CD4-positive, CD25-positive, alpha-beta regulatory T cell (primary cell): ENCODE results near the gene SEZ6. TPM values are rescaled to one million over a fixed set of nuclear protein-coding genes. Genes with fewer than 3 reads are reported as not detected.

Experiments
- ATAC-seq, 2 donors: fragments of 150-1000 bp; cut with Tn5 transposase; one replicate each; pipeline ENCODE4 v1.10.0; 2021; ENCODE audit warnings: low read depth in 2 of 2, moderate number of reproducible peaks in 2 of 2, moderate library complexity in 1 of 2
- DNase-seq, 3 donors: peaks; one replicate each; pipeline versions ENCODE4 v3.0.0 to v3.0.0-alpha.2; 2012 to 2022; ENCODE audit warnings: mixed read lengths in 1 of 3
- H3K27ac ChIP-seq: one replicate; pipeline ENCODE4 v1.7.0; 2013; ENCODE audit warnings: mild to moderate bottlenecking, low read length; ENCODE audit not compliant: insufficient read depth, poor library complexity, severe bottlenecking
- H3K27me3 ChIP-seq: one replicate; pipeline ENCODE4 v1.7.0; 2013; ENCODE audit warnings: low read length; ENCODE audit not compliant: control insufficient read depth, insufficient read depth
- H3K36me3 ChIP-seq: one replicate; pipeline ENCODE4 v1.7.0; 2013; ENCODE audit warnings: mild to moderate bottlenecking, low read length, moderate library complexity; ENCODE audit not compliant: control insufficient read depth, insufficient read depth
- H3K4me1 ChIP-seq: 2 replicates; pipeline ENCODE4 v1.7.0; 2013; ENCODE audit warnings: mild to moderate bottlenecking, low read length; ENCODE audit not compliant: insufficient read depth, control insufficient read depth, poor library complexity, severe bottlenecking
- H3K4me3 ChIP-seq: one replicate; pipeline ENCODE4 v1.7.0; 2013; ENCODE audit warnings: low read depth, mild to moderate bottlenecking, low read length, moderate library complexity
- H3K9me3 ChIP-seq, 2 experiments: 1 replicate in 1 of 2; 2 replicates in 1 of 2; pipeline ENCODE4 v1.7.0; 2013; ENCODE audit warnings: low read length in 2 of 2, mild to moderate bottlenecking in 1 of 2, moderate library complexity in 1 of 2; ENCODE audit not compliant: control insufficient read depth in 2 of 2
- H3K27ac Mint-ChIP-seq, 3 donors: one replicate each; pipeline ENCODE4 v1.8.0; 2020 to 2022; ENCODE audit warnings: mild to moderate bottlenecking in 3 of 3, mixed read lengths in 3 of 3, moderate library complexity in 2 of 3
- H3K27me3 Mint-ChIP-seq: one replicate; pipeline ENCODE4 v1.8.0; 2022; ENCODE audit warnings: mild to moderate bottlenecking, mixed read lengths
- H3K36me3 Mint-ChIP-seq: one replicate; pipeline ENCODE4 v1.8.0; 2020; ENCODE audit warnings: mixed read lengths
- H3K4me1 Mint-ChIP-seq, 4 donors: one replicate each; pipeline ENCODE4 v1.8.0; 2020 to 2022; ENCODE audit warnings: mixed read lengths in 4 of 4, mild to moderate bottlenecking in 1 of 4
- H3K4me3 Mint-ChIP-seq, 4 donors: one replicate each; pipeline ENCODE4 v1.8.0; 2020 to 2022; ENCODE audit warnings: mild to moderate bottlenecking in 4 of 4, mixed read lengths in 4 of 4, moderate library complexity in 3 of 4
- H3K9me3 Mint-ChIP-seq, 7 donors: one replicate each; pipeline ENCODE4 v1.8.0; 2020 to 2022; ENCODE audit warnings: mixed read lengths in 7 of 7, mild to moderate bottlenecking in 3 of 7, moderate library complexity in 2 of 7
- polyA plus RNA-seq, 4 donors: library from polyadenylated mRNA; unstranded; fragments of 300-500 nt; fragmentation: Illumina TruSeq; gene quantifications; one replicate each; pipeline ENCODE4 v1.2.3, GENCODE V29; 2021
- total RNA-seq: library from RNA; stranded (reverse); gene quantifications from one replicate; pipeline ENCODE4 v1.2.3, GENCODE V29; 2022

Gene SEZ6
- total and polyA plus RNA-seq, 5 donors from 2014 or later = 0.57 to 1.2 (median 0.76) TPM; not detected in 2

- H3K4me1 Mint-ChIP-seq = peaks cover 0 to 3% (median 0%) of the 10 kb centered on the region in 4 donors
- no peaks in the 10 kb centered on the region for H3K36me3 Mint-ChIP-seq
- no peaks in the 10 kb centered on the region for H3K27me3 ChIP-seq
- no peak overlapping the region for H3K4me3 Mint-ChIP-seq
- H3K27ac ChIP-seq = no peak overlapping the region
- no peak for ATAC-seq
- no peaks in the 10 kb centered on the region for H3K36me3 ChIP-seq
- DNase-seq = no peak
- no peak overlapping the region for H3K4me3 ChIP-seq
- no peaks in the 10 kb centered on the region for H3K27me3 Mint-ChIP-seq
- H3K27ac Mint-ChIP-seq = peak overlapping the region in 1 of 3 donors; percentile 14
- H3K9me3 ChIP-seq = no peaks in the 10 kb centered on the region
- H3K9me3 Mint-ChIP-seq = no peaks in the 10 kb centered on the region
- no peaks in the 10 kb centered on the region for H3K4me1 ChIP-seq
These were observed 30.2 kb downstream of the SEZ6 start for GRCh38 chr17:28975646-28976045.

GRCh38 chr17:28975031-28975430, 30.8 kb downstream of the SEZ6 start:
- no peaks in the 10 kb centered on the region for H3K9me3 Mint-ChIP-seq
- H3K27ac Mint-ChIP-seq = no peak overlapping the region
- H3K27me3 Mint-ChIP-seq = no peaks in the 10 kb centered on the region
- peaks cover 0 to 3% (median 0%) of the 10 kb centered on the region in 4 donors for H3K4me1 Mint-ChIP-seq
- Histone ChIP-seq H3K9me3 (no peaks in the 10 kb centered on the region), H3K4me3 (no peak overlapping the region), H3K4me1 (no peaks in the 10 kb centered on the region), H3K27me3 (no peaks in the 10 kb centered on the region), H3K36me3 (no peaks in the 10 kb centered on the region), H3K27ac (no peak overlapping the region)
- no peak overlapping the region for H3K4me3 Mint-ChIP-seq
- DNase-seq (no peak), ATAC-seq (no peak)
- H3K36me3 Mint-ChIP-seq = no peaks in the 10 kb centered on the region

- no peaks in the 10 kb centered on the region for H3K9me3 ChIP-seq
These were observed 31.4 kb downstream of the SEZ6 start for GRCh38 chr17:28974451-28974850.

GRCh38 chr17:28973425-28973824, 32.4 kb downstream of the SEZ6 start:
- Mint-ChIP-seq H3K4me3 (no peak overlapping the region), H3K27ac (no peak overlapping the region)
- ATAC-seq = no peak

More at GRCh38 chr17:28974451-28974850, 31.4 kb downstream of the SEZ6 start:
- Histone ChIP-seq H3K4me1 (no peaks in the 10 kb centered on the region), H3K27ac (no peak overlapping the region), H3K4me3 (no peak overlapping the region), H3K27me3 (no peaks in the 10 kb centered on the region), H3K36me3 (no peaks in the 10 kb centered on the region)
- DNase-seq = no peak
- H3K27me3 Mint-ChIP-seq = no peaks in the 10 kb centered on the region
- H3K36me3 Mint-ChIP-seq = no peaks in the 10 kb centered on the region
- ATAC-seq = no peak
- no peak overlapping the region for H3K4me3 Mint-ChIP-seq
- H3K4me1 Mint-ChIP-seq = peaks cover 0 to 2% (median 0%) of the 10 kb centered on the region in 4 donors
- no peaks in the 10 kb centered on the region for H3K9me3 Mint-ChIP-seq
- H3K27ac Mint-ChIP-seq = no peak overlapping the region

GRCh38 chr17:28972437-28972836, 33.4 kb downstream of the SEZ6 start:
- H3K27ac Mint-ChIP-seq = peak overlapping the region in 1 of 3 donors; percentile 15
- H3K4me1 Mint-ChIP-seq = no peaks in the 10 kb centered on the region
- no peaks in the 10 kb centered on the region for H3K36me3 Mint-ChIP-seq
- Histone ChIP-seq H3K4me1 (no peaks in the 10 kb centered on the region), H3K27ac (no peak overlapping the region), H3K4me3 (no peak overlapping the region), H3K27me3 (no peaks in the 10 kb centered on the region), H3K36me3 (no peaks in the 10 kb centered on the region), H3K9me3 (no peaks in the 10 kb centered on the region)
- no peak overlapping the region for H3K4me3 Mint-ChIP-seq
- DNase-seq (no peak), ATAC-seq (no peak)
- H3K27me3 Mint-ChIP-seq = no peaks in the 10 kb centered on the region
- no peaks in the 10 kb centered on the region for H3K9me3 Mint-ChIP-seq

More at GRCh38 chr17:28973425-28973824, 32.4 kb downstream of the SEZ6 start:
- Mint-ChIP-seq H3K4me1 (no peaks in the 10 kb centered on the region), H3K9me3 (no peaks in the 10 kb centered on the region), H3K27me3 (no peaks in the 10 kb centered on the region), H3K36me3 (no peaks in the 10 kb centered on the region)
- DNase-seq = no peak
- Histone ChIP-seq H3K4me3 (no peak overlapping the region), H3K27ac (no peak overlapping the region), H3K9me3 (no peaks in the 10 kb centered on the region), H3K4me1 (no peaks in the 10 kb centered on the region), H3K27me3 (no peaks in the 10 kb centered on the region), H3K36me3 (no peaks in the 10 kb centered on the region)

- Histone ChIP-seq H3K4me3 (no peak overlapping the region), H3K27ac (no peak overlapping the region), H3K27me3 (no peaks in the 10 kb centered on the region), H3K4me1 (no peaks in the 10 kb centered on the region), H3K36me3 (no peaks in the 10 kb centered on the region), H3K9me3 (no peaks in the 10 kb centered on the region)
- Mint-ChIP-seq H3K27me3 (no peaks in the 10 kb centered on the region), H3K27ac (no peak overlapping the region), H3K4me3 (no peak overlapping the region), H3K4me1 (no peaks in the 10 kb centered on the region), H3K36me3 (no peaks in the 10 kb centered on the region), H3K9me3 (no peaks in the 10 kb centered on the region)
- no peak for DNase-seq
- ATAC-seq = no peak
These were observed 35.0 kb downstream of the SEZ6 start for GRCh38 chr17:28970879-28971278.

GRCh38 chr17:28969706-28970393, 36.0 kb downstream of the SEZ6 start:
- H3K4me1 Mint-ChIP-seq = peaks cover 0 to 4% (median 0%) of the 10 kb centered on the region in 4 donors
- ATAC-seq (no peak), DNase-seq (no peak)
- H3K4me3 Mint-ChIP-seq = no peak overlapping the region
- Histone ChIP-seq H3K4me1 (peaks cover 2% of the 10 kb centered on the region), H3K9me3 (no peaks in the 10 kb centered on the region), H3K36me3 (no peaks in the 10 kb centered on the region), H3K27me3 (no peaks in the 10 kb centered on the region), H3K4me3 (no peak overlapping the region), H3K27ac (no peak overlapping the region)
- no peaks in the 10 kb centered on the region for H3K9me3 Mint-ChIP-seq
- no peaks in the 10 kb centered on the region for H3K36me3 Mint-ChIP-seq
- H3K27me3 Mint-ChIP-seq = no peaks in the 10 kb centered on the region
- peak overlapping the region in 1 of 3 donors; percentile 37 for H3K27ac Mint-ChIP-seq

GRCh38 chr17:28968914-28969295, 36.9 kb downstream of the SEZ6 start:
- H3K4me1 Mint-ChIP-seq = peaks cover 0 to 4% (median 0%) of the 10 kb centered on the region in 4 donors
- H3K4me3 Mint-ChIP-seq = no peak overlapping the region
- H3K36me3 Mint-ChIP-seq = no peaks in the 10 kb centered on the region
- H3K27me3 Mint-ChIP-seq = no peaks in the 10 kb centered on the region
- H3K36me3 ChIP-seq = no peaks in the 10 kb centered on the region
- no peak overlapping the region for H3K4me3 ChIP-seq
- H3K9me3 ChIP-seq = no peaks in the 10 kb centered on the region
- ATAC-seq (no peak), DNase-seq (no peak)
- no peaks in the 10 kb centered on the region for H3K9me3 Mint-ChIP-seq
- no peak overlapping the region for H3K27ac ChIP-seq
- H3K27ac Mint-ChIP-seq = no peak overlapping the region
- no peaks in the 10 kb centered on the region for H3K27me3 ChIP-seq
- peaks cover 2% of the 10 kb centered on the region for H3K4me1 ChIP-seq
